Prostate gland (tissue), 2 donors: ENCODE measurements around the gene TRIM34. TPM values are rescaled to one million over a fixed set of nuclear protein-coding genes. Genes with fewer than 3 reads are reported as not detected.
"Not testable (repeated sequence)": the region's sequence is repeated elsewhere in the genome, so short reads cannot be mapped to it uniquely, and the experiment has no call there.

Experiments
- DNase-seq: peaks from one replicate; pipeline ENCODE4 v3.0.0-alpha.2; 2019; ENCODE audit warnings: low spot score
- H3K27ac ChIP-seq, 2 donors: fragments of 200-600 bp; sonication (generic); 2 replicates each; pipeline ENCODE4 v1.5.1; 2017 to 2019
- H3K27me3 ChIP-seq: fragments of 200-600 bp; sonication (generic); replicated peaks from 2 replicates; pipeline ENCODE4 v1.5.1; 2019; ENCODE audit not compliant: insufficient read depth
- H3K36me3 ChIP-seq, 2 donors: fragments of 200-600 bp; sonication (generic); 1 replicate in 1 of 2; 2 replicates in 1 of 2; pipeline versions ENCODE4 v1.5.1 to v1.8.1; 2017 to 2019
- H3K4me1 ChIP-seq: fragments of 200-600 bp; sonication (generic); replicated peaks from 2 replicates; pipeline ENCODE4 v1.5.1; 2019
- H3K4me3 ChIP-seq, 2 donors: fragments of 200-600 bp; sonication (generic); 2 replicates each; pipeline ENCODE4 v1.5.1; 2017 to 2019
- H3K9me3 ChIP-seq: fragments of 200-600 bp; sonication (generic); 2 replicates; pipeline ENCODE4 v1.5.1; 2017
- CTCF ChIP-seq, 4 experiments: fragments of 200-600 bp in 2 of 4; fragments of 450-650 bp in 2 of 4; sonication (generic) in 2 of 4; IDR thresholded peaks; 1 replicate in 3 of 4; 2 replicates in 1 of 4; pipeline ENCODE4 v1.5.1; 2016 to 2019; ENCODE audit warnings: antibody characterized with exemption in 4 of 4, mild to moderate bottlenecking in 2 of 4, moderate library complexity in 2 of 4
- POLR2A ChIP-seq: fragments of 450-650 bp; IDR thresholded peaks from one replicate; pipeline ENCODE4 v1.6.1; 2016; ENCODE audit warnings: antibody characterized with exemption, mild to moderate bottlenecking
- POLR2AphosphoS5 ChIP-seq: sonication (generic); formaldehyde crosslinking; IDR thresholded peaks from one replicate; pipeline ENCODE4 v1.6.1; 2017; ENCODE audit warnings: antibody characterized with exemption
- WGBS: methylation state at CpG from one replicate; pipeline ENCODE4 v1.1.5; 2018; 5-methylcytosine and 5-hydroxymethylcytosine counted together
- intact Hi-C: fragments of 100-400 bp; cut with DNase I; formaldehyde crosslinking; loops from one replicate; pipeline ENCODE4 v1.14.2; 2022
- total RNA-seq, 2 donors: library from RNA; depleted of rRNA; stranded (reverse); fragments of >200 nt; gene quantifications; one replicate each; pipeline ENCODE4 v1.1.0, GENCODE V29; 2016

The TRIM34 gene
- total RNA-seq, 2 donors from 2014 or later, result 10.3 to 15.5 TPM

- TF ChIP-seq CTCF (IDR thresholded peaks at IDR 0.05) (no peak), POLR2AphosphoS5 (no peak), POLR2A (no peak)
- Histone ChIP-seq H3K27ac (no peak overlapping the region), H3K4me1 (no peaks in the 10 kb centered on the region), H3K4me3 (no peak overlapping the region), H3K36me3 (no peaks in the 10 kb centered on the region), H3K9me3 (no peaks in the 10 kb centered on the region), H3K27me3 (no peaks in the 10 kb centered on the region)
- no peak for DNase-seq
- intact Hi-C loops, result loop anchor here (10.0 kb wide), 1 partner anchor 133 kb away; the partner anchor contains the start of gene OR52N2
Observed at GRCh38 chr11:5671831-5672230, 47.0 kb downstream of the TRIM34 start.

DNA sequence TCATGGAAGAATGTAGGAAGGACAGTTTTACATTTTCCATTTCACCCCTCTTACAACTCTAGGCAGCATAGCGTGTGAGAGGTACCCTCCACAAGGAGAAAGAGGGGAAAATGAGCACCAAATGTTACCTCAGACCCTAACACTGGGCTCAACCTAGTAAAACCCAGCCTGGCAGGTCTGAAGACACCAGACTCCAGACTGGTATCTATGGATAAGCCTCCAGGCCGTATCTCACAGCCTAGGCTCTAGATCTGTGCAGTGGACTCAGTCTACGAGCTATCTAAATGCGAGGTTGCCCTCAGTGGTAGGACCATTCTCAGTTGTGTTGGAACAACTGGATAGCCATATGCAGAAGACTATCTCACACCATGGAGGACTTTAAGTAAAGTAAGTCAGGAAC is 49.6 kb downstream of the TRIM34 start:
- intact Hi-C loops, result loop anchor here (10.0 kb wide), 1 partner anchor 130 kb away; the partner anchor contains the start of gene OR52N2
- DNase-seq, result no peak
- no peak overlapping the region for H3K27ac ChIP-seq
- no peaks in the 10 kb centered on the region for H3K9me3 ChIP-seq
- no peak for TF ChIP-seq POLR2A
- no peak for TF ChIP-seq POLR2AphosphoS5
- TF ChIP-seq CTCF (IDR thresholded peaks at IDR 0.05), result no peak
- no peak overlapping the region for H3K4me3 ChIP-seq
- WGBS, result 97% methylated on average over 4 of the region's 4 CpGs
- no peaks in the 10 kb centered on the region for H3K4me1 ChIP-seq
- H3K36me3 ChIP-seq, result peaks cover 0 to 3% of the 10 kb centered on the region in 2 donors
- H3K27me3 ChIP-seq, result no peaks in the 10 kb centered on the region

DNA sequence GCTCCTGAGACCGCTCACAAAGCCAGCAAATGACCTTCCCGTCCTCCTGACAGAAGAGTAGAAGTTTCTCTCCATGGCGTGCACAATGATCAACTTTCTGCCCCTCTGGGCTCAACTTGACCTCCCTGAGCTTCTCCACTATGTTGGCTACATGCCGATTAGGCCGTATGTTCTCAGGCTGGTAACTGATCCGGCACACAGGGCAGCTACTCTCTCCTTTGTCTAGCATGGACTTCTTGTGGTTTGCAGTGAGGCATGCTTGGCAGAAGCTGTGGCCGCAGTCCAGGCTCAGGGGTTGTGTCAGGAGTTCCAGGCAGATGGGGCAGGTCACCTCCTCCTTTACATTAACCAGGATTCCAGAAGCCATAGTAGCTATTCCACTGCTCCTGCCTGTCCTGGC is 55.0 kb downstream of the TRIM34 start:
- peaks cover 0 to 3% of the 10 kb centered on the region in 2 donors for H3K36me3 ChIP-seq
- no peak overlapping the region for H3K27ac ChIP-seq
- no peaks in the 10 kb centered on the region for H3K27me3 ChIP-seq
- no peaks in the 10 kb centered on the region for H3K9me3 ChIP-seq
- no peak for DNase-seq
- TF ChIP-seq CTCF (IDR thresholded peaks at IDR 0.05), result no peak
- no peak for TF ChIP-seq POLR2AphosphoS5
- TF ChIP-seq POLR2A, result no peak
- WGBS, result 92% methylated on average over 7 of the region's 7 CpGs
- H3K4me1 ChIP-seq, result peaks cover 2% of the 10 kb centered on the region
- no peak overlapping the region for H3K4me3 ChIP-seq
- intact Hi-C loops, result loop anchor here (10.0 kb wide), 2 partner anchors 55 to 125 kb away; partner anchors contain the start of genes OR52N2 and TRIM34

DNA sequence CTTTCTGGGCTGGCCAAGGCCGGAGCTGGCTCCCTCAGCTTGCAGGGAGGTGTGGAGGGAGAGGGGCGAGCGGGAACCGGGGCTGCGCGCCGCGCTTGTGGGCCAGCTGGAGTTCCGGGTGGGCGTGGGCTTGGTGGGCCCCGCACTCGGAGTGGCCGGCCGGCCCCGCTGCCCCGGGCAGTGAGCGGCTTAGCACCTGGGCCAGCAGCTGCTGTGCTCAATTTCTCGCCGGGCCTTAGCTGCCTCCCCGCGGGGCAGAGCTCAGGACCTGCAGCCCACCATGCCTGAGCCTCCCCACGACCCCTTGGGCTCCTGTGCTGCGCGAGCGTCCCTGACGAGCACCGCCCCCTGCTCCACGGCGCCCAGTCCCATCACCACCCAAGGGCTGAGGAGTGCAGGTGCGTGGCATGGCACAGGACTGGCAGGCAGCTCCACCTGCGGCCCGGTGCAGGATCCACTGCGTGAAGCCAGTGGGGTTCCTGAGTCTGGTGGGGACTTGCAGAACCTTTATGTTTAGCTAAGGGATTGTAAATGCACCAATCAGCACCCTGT is 58.2 kb downstream of the TRIM34 start:
- intact Hi-C loops, result loop anchor here (10.0 kb wide), 1 partner anchor 58 kb away; the partner anchor contains the start of gene TRIM34
- H3K27ac ChIP-seq, result not testable (repeated sequence)
- 90% methylated on average over 17 of the region's 33 CpGs for WGBS

DNA sequence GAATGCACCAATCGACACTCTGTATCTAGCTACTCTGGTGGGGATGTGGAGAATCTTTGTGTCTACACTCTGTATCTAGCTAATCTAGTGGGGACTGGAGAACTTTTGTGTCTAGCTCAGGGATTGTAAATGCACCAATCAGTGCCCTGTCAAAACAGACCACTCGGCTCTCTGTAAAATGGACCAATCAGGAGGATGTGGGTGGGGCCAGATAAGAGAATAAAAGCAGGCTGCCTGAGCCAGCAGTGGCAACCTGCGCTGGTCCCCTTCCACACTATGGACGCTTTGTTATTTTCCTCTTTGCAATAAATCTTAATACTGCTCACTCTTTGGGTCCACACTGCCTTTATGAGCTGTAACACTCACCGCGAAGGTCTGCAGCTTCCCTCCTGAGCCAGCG is 58.8 kb downstream of the TRIM34 start:
- Histone ChIP-seq H3K4me3 (peak overlapping the region; percentile 34 to 42), H3K27ac (peak overlapping the region; percentile 94)
- not testable (repeated sequence) for H3K9me3 ChIP-seq, DNase-seq, H3K36me3 ChIP-seq, H3K27me3 ChIP-seq, H3K4me1 ChIP-seq
- WGBS, result 62% methylated on average over 7 of the region's 7 CpGs
- intact Hi-C loops, result loop anchor here (10.0 kb wide), 1 partner anchor 59 kb away; the partner anchor contains the start of gene TRIM34

More for the DNA sequence above, 58.2 kb downstream of the TRIM34 start:
- not testable (repeated sequence) for H3K27me3 ChIP-seq, H3K4me3 ChIP-seq, H3K9me3 ChIP-seq, DNase-seq, H3K36me3 ChIP-seq, H3K4me1 ChIP-seq

DNA sequence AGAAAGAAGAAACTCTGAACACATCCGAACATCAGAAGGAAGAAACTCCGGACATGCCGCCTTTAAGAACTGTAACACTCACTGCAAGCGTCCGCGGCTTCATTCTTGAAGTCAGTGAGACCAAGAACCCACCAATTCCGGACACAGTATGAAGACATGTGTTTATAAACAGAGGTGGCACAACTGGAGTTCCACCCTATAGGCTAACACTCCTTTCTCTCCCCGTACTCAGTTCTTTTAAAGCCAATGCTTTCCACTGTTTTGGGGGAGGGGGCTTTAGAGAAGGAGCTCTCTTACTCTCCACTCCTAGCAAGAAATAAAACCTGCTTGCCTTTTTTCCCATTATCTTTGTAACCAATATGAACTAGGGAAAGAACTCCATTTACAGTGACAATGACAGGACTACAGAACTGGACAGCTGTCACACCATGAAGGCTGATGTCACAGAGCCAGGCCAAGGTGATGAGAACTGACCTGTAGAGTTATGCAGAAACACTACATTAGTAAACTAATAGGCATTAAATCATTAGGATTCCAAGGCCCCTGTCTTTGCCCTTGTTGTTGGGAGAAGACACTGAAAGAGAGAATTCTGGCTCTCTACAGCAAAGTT is 59.3 kb downstream of the TRIM34 start:
- peaks cover 2% of the 10 kb centered on the region for H3K4me1 ChIP-seq
- DNase-seq, result no peak
- TF ChIP-seq POLR2A (no peak), POLR2AphosphoS5 (no peak), CTCF (IDR thresholded peaks at IDR 0.05) (no peak)
- H3K9me3 ChIP-seq, result no peaks in the 10 kb centered on the region
- H3K36me3 ChIP-seq, result no peaks in the 10 kb centered on the region
- H3K27ac ChIP-seq, result peak overlapping the region; percentile 94
- peak overlapping the region; percentile 34 to 42 for H3K4me3 ChIP-seq
- 45% methylated on average over 8 of the region's 8 CpGs for WGBS
- no peaks in the 10 kb centered on the region for H3K27me3 ChIP-seq
- intact Hi-C loops, result loop anchor here (10.0 kb wide), 1 partner anchor 59 kb away; the partner anchor contains the start of gene TRIM34
